ENCODE data around the gene LAMTOR2.

LAMTOR2 gene

GRCh38 chr1:156096640-156097391 lies 42.2 kb downstream of the LAMTOR2 start:
- no peak overlapping the region for H3K4me3 ChIP-seq (ENCODE audit: low read depth, low read length)

GRCh38 chr1:156097499-156098178 lies 43.1 kb downstream of the LAMTOR2 start:
- no peak overlapping the region for H3K4me3 ChIP-seq (ENCODE audit: low read depth, low read length)

GRCh38 chr1:156098784-156099183 lies 44.2 kb downstream of the LAMTOR2 start:
- no peak overlapping the region for H3K4me3 ChIP-seq (ENCODE audit: low read depth, low read length)

- H3K4me3 ChIP-seq (ENCODE audit: low read depth, low read length) = no peak overlapping the region
These were observed 44.7 kb downstream of the LAMTOR2 start for GRCh38 chr1:156099282-156099681.

GRCh38 chr1:156100205-156100995 lies 45.8 kb downstream of the LAMTOR2 start:
- no peak overlapping the region for H3K4me3 ChIP-seq (ENCODE audit: low read depth, low read length)

GRCh38 chr1:156101880-156102279 lies 47.3 kb downstream of the LAMTOR2 start:
- H3K4me3 ChIP-seq (ENCODE audit: low read depth, low read length) = no peak overlapping the region

GRCh38 chr1:156102633-156103511 lies 48.3 kb downstream of the LAMTOR2 start:
- H3K4me3 ChIP-seq (ENCODE audit: low read depth, low read length) = no peak overlapping the region

GRCh38 chr1:156103521-156103947 lies 49.0 kb downstream of the LAMTOR2 start:
- no peak overlapping the region for H3K4me3 ChIP-seq (ENCODE audit: low read depth, low read length)

- H3K4me3 ChIP-seq (ENCODE audit: low read depth, low read length) = no peak overlapping the region
These were observed 49.7 kb downstream of the LAMTOR2 start for GRCh38 chr1:156104065-156104810.

- H3K4me3 ChIP-seq (ENCODE audit: low read depth, low read length) = no peak overlapping the region
These were observed 50.6 kb downstream of the LAMTOR2 start for GRCh38 chr1:156104861-156105832.

- H3K4me3 ChIP-seq (ENCODE audit: low read depth, low read length) = peak overlapping the region; percentile 53
These were observed 52.3 kb downstream of the LAMTOR2 start for GRCh38 chr1:156106624-156107488.

- H3K4me3 ChIP-seq (ENCODE audit: low read depth, low read length) = no peak overlapping the region
These were observed 53.5 kb downstream of the LAMTOR2 start for GRCh38 chr1:156108057-156108456.

All from iPS-11a (cell line).